NCI-H1694 treated with DMSO at 0.1 percent for 48 hours (cell line): Measurements from ENCODE around the gene C2orf72.
A peak's percentile ranks its signal among the peaks of the same experiment; 100 is the strongest.
"Not testable (repeated sequence)": the region's sequence is repeated elsewhere in the genome, so short reads cannot be mapped to it uniquely, and the experiment has no call there.

ENCODE experiments used
- DNase-seq: peaks from one replicate; lab custom pipeline; 2025; lab: John Stamatoyannopoulos, UW

C2orf72 gene

DNA sequence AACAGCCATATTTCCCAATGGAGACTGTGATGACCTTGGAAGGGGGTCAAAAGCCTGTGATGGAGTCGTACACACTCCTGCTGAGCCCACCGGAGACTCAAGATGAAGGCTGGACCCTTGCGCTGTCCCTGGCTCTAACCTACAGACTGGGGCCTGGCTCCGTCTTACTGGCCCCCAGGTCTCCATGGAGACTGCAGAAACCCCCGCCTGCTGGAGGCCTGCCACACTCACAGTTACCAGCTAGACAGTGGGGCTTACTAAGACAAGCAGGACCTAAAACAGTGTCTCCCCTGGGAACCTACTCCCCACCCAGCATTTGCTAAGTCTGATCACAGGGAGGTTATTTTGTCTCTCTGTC, 9.6 kb downstream of the C2orf72 start:
- no peak for DNase-seq

DNA sequence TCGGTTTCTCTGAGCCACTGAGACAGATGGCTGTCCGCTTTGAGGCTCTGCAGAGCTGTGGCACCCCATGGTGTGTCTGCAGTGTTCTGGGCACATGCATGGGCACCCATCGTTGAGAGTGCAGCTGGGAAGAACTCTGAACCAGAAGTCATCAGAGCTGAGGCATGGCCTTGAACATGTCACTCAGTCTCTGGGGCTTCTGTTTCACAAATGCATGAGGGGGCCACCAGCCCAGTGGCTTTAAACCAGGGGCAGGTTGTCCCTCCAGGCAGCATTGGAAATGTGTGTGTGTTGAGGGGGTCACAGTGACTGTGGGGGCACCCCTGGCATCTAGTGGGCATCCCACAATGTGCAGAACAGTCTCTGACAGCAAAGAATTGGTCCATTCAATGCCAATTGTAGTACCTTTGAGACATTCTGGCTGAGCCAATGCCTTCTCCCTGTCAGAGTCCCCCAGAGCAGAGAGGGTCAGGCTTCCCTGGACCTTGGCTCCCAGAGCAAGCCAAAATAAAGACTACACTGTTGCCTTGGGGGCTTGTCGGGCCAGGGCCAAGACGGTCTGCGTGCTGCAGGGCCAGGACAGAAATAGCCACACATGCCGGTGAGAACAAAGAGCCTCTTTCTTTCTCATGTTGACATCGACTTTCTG, 10.1 kb downstream of the C2orf72 start:
- no peak for DNase-seq

GRCh38 chr2:231047923-231048915, 10.9 kb downstream of the C2orf72 start:
- DNase-seq: no peak

GRCh38 chr2:231049286-231050017, 12.1 kb downstream of the C2orf72 start:
- DNase-seq: no peak

DNA sequence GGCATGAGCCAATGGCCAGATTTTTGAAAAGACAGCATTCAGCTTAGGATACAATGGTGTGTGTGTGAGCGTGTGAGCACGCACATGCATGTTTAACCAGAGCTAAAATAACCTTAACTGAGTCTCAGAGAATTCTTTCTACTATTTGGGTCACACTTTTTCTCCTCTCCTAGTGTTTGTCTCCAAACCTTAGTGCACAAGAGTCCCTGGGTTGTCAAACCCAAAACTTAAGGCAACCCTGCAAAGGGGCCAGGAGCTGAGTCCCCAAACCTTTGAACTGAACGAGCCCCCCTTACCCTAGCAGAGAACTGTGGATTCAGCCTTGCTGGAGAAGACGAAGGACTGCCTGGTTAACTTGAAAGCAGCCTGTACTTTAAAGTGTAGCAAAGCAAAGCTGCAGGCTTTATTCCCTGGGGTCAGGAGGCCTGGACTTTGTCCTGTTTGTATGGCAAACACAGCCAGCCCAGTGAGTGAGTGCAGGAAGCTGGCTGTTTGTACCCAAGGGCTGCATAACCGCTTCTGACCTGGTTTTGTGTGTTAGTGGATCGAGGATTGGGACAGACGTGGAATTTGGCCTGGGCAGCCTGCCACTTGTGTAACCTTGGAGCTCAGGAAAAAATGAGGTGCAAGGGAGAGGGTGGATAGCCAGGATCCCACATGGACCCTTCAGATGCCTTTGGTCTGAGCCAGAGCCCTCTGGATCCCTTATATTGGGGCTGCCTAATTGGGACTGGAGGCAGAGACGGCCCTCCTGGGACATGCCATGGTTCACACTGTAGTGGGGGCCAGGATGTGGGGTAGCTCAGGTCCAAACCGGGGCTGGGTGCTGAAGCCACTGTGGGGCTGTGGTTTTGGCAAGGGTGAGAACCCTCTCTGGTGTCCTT, 12.9 kb downstream of the C2orf72 start:
- DNase-seq: no peak

DNA sequence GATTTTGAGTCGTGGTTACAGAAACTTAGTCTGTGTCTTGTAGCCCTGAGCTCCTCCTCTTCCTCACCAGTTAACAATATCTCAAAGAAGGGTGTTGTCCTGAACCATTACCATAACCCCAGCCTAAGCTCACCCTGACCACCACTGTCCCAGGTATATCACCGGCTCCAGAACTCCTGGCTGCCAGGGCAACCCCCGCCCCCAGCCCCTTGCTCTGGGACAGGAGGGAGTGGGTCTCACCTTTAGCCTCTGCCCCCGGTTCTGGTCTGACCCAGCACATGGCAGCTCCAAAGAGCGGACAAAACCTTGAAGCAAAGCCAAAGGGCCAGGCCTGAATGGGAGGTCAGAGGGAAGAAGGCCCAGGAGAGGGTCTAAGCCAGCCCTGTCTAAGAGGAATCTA, 13.8 kb downstream of the C2orf72 start:
- DNase-seq: no peak

DNA sequence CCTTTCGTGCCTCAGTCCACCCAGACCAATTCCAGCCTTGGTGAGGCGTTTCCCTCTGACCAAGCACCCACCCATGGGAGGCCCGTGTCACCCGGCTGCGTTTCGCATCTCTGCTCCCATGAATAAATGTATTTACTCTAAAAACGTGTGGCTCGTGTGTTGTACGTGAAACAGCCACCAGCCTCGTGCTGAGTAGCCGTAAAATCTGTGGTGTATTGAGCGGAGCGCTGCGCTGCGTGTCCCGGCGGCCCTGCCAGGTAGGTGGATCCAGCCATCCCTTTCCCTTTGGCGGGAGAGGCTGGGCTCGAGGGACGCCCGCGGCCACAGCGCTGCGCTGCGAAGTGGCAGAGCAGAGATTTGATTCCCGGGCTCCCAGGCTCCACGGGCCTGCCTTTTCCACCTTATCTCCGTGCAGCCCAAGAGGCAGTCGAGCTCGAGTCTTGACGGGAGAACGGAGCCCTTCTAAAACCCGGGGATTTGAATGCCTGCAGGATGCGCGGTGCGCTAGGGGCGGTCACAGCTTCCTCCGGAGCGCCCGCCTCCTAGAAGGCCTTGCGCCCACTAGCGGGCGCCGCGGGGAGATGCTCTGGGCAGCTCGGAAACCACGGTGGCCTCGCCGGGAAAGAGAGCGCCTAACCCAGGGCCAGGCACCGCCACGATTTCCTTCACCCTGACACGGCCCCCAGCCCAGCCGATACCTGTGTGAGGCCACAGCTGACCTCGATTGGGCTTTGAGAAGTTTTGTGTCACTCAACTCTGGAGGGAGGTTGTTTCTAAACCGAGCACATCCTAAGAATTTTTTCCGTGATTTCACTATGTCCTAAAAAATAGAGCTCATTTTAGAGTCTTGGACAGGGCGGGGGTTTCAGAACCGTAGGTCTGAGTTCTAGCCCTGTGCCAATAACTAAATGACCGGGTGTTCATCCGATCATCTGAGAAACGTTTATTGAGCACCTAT, 15.4 kb downstream of the C2orf72 start:
- DNase-seq: peak; percentile 85

- DNase-seq: no peak
Observed at GRCh38 chr2:231053846-231054245, 16.5 kb downstream of the C2orf72 start.

GRCh38 chr2:231056453-231057416, 19.4 kb downstream of the C2orf72 start, which contains the start of gene PSMD1:
PSMD1 (plus strand) TSS chr2:231056867; CDS start chr2:231057026, 159 bp downstream.
- DNase-seq: peak; percentile 89

GRCh38 chr2:231057590-231057989, 20.3 kb downstream of the C2orf72 start:
- no peak for DNase-seq

- no peak for DNase-seq
Observed at GRCh38 chr2:231058761-231059550, 21.6 kb downstream of the C2orf72 start.

DNA sequence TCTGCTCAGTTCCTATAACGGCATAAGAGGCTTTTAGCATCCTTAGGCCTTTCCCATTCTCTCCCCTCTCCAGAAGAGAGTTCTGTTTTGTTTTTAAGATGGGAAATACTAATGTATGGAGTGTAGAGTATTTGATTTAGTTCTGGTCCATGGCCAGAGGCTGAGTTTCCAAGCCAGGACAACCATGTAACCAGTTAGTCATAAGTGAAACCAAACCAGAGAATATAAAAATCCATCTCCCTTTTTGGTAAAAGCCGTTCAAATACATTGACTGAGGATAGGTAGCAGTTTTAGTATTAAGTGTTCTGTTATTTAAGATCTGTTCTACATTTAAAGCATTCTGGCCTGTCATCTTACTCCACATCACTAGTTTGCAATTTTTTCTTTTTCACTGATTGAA, 22.4 kb downstream of the C2orf72 start:
- no peak for DNase-seq

- DNase-seq: no peak
Observed at GRCh38 chr2:231062776-231063175, 25.5 kb downstream of the C2orf72 start.

DNA sequence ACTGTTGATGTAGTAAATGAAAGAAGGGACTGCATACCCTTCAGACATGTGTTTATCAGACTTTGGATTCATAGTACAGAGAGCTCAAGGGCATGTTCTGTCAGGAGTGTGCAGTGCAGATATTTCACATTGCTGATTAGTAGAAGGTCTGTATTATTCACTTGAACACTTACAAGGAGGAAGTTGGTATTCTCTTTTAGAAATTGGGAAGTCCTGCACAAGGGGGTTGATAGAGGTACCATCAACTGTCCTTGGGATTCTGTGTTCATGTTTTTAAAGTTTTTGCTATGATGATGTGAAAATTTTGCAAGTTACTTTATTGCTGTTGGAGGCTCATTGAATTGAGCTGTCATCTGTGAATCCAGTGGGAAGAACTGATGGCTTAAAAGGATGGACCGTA, 26.0 kb downstream of the C2orf72 start:
- no peak for DNase-seq

DNA sequence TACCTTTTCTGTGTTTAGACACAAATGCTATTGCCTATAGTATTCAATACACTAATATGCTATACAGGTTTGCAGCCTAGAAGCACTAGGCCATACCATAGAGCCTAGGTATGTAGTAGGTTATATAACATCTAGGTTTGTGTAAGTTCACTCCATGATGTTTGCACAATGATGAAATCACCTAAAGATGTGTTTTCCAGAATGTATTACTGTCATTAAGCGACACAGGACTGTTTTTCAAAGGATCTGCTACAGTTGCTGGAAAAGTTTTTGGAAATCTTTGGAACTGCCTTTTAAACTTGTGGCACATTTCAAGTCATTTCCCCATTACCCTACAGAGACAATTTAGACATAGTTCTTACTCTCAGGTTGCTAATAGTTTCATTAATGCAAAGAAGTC, 28.6 kb downstream of the C2orf72 start:
- DNase-seq: no peak

GRCh38 chr2:231067531-231067930, 30.2 kb downstream of the C2orf72 start:
- DNase-seq: not testable (repeated sequence)

- no peak for DNase-seq
Observed at GRCh38 chr2:231068525-231069222, 31.4 kb downstream of the C2orf72 start.
